ENCODE results near the gene GPD2.
"Not testable (repeated sequence)": the region's sequence is repeated elsewhere in the genome, so short reads cannot be mapped to it uniquely, and the experiment has no call there.

The GPD2 gene

GRCh38 chr2:156512451-156512850 is 76.3 kb downstream of the GPD2 start:
- DNase-seq (ENCODE audit: insufficient read length, low spot score) (no peak), FAIRE-seq (peak; percentile 57)
- TF ChIP-seq POLR2A (IDR thresholded peaks at IDR 0.05; ENCODE audit: low read depth, low read length), result no peak
- TF ChIP-seq POLR2AphosphoS5 (IDR thresholded peaks at IDR 0.05; ENCODE audit: low read depth, low read length), result no peak
- no peak for TF ChIP-seq PAX5 (IDR thresholded peaks at IDR 0.05; ENCODE audit: insufficient read depth, low read length, severe bottlenecking)
- TF ChIP-seq POU2F2 (IDR thresholded peaks at IDR 0.05; ENCODE audit: low read depth, low read length), result no peak
- TF ChIP-seq SPI1 (IDR thresholded peaks at IDR 0.05; ENCODE audit: low read depth, low read length), result no peak
- TF ChIP-seq TAF1 (IDR thresholded peaks at IDR 0.05; ENCODE audit: low read depth, low read length), result no peak

DNA sequence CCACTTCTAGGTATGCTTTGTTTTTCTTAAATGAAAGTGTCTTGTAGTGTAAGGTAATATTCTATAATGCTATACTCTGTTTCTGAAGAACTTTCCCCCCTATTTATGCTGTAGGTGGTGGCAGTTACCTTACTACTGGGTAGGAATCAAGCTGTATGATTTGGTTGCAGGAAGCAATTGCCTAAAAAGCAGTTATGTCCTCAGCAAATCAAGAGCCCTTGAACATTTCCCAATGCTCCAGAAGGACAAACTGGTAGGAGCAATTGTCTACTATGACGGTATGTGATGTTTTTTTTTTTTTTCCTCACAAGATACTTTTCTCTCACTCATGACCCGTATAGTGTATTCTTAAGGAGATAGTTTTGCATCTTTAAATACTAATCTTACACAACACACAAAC is 77.0 kb downstream of the GPD2 start:
- FAIRE-seq, result no peak
- TF ChIP-seq POLR2AphosphoS5 (IDR thresholded peaks at IDR 0.05; ENCODE audit: low read depth, low read length), result no peak
- TF ChIP-seq POLR2A (IDR thresholded peaks at IDR 0.05; ENCODE audit: low read depth, low read length), result no peak
- TF ChIP-seq TAF1 (IDR thresholded peaks at IDR 0.05; ENCODE audit: low read depth, low read length), result no peak
- TF ChIP-seq PAX5 (IDR thresholded peaks at IDR 0.05; ENCODE audit: insufficient read depth, low read length, severe bottlenecking), result no peak
- no peak for TF ChIP-seq SPI1 (IDR thresholded peaks at IDR 0.05; ENCODE audit: low read depth, low read length)
- TF ChIP-seq POU2F2 (IDR thresholded peaks at IDR 0.05; ENCODE audit: low read depth, low read length), result no peak
- DNase-seq (ENCODE audit: insufficient read length, low spot score), result no peak

GRCh38 chr2:156517419-156517818 is 81.2 kb downstream of the GPD2 start:
- DNase-seq (ENCODE audit: insufficient read length, low spot score) (no peak), FAIRE-seq (no peak)
- TF ChIP-seq POLR2A (IDR thresholded peaks at IDR 0.05; ENCODE audit: low read depth, low read length) (no peak), POLR2AphosphoS5 (IDR thresholded peaks at IDR 0.05; ENCODE audit: low read depth, low read length) (no peak), PAX5 (IDR thresholded peaks at IDR 0.05; ENCODE audit: insufficient read depth, low read length, severe bottlenecking) (no peak), TAF1 (IDR thresholded peaks at IDR 0.05; ENCODE audit: low read depth, low read length) (no peak)

DNA sequence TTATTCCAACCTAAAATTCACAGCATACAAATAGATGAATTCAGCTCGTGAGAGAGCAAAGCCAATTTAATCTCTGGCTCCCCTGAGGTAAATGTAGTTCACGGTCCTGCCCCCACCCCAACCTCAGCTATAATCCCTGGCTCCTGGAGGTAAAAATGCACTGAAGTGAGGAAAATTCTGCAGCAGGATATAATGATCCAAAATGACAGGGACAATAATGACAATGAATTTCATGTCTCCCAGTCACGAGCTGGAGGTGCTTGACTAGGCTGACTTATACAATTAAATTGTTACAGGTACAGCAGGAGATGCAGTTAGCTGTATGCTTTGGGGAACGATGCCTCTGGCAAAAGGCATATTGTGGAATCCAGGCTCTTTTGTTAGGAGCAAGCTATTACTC is 82.0 kb downstream of the GPD2 start:
- DNase-seq (ENCODE audit: insufficient read length, low spot score) (no peak), FAIRE-seq (peak; percentile 61)
- TF ChIP-seq PAX5 (IDR thresholded peaks at IDR 0.05; ENCODE audit: insufficient read depth, low read length, severe bottlenecking) (no peak), SPI1 (IDR thresholded peaks at IDR 0.05; ENCODE audit: low read depth, low read length) (no peak), POU2F2 (IDR thresholded peaks at IDR 0.05; ENCODE audit: low read depth, low read length) (no peak), POLR2AphosphoS5 (IDR thresholded peaks at IDR 0.05; ENCODE audit: low read depth, low read length) (no peak), TAF1 (IDR thresholded peaks at IDR 0.05; ENCODE audit: low read depth, low read length) (no peak), POLR2A (IDR thresholded peaks at IDR 0.05; ENCODE audit: low read depth, low read length) (no peak)

DNA sequence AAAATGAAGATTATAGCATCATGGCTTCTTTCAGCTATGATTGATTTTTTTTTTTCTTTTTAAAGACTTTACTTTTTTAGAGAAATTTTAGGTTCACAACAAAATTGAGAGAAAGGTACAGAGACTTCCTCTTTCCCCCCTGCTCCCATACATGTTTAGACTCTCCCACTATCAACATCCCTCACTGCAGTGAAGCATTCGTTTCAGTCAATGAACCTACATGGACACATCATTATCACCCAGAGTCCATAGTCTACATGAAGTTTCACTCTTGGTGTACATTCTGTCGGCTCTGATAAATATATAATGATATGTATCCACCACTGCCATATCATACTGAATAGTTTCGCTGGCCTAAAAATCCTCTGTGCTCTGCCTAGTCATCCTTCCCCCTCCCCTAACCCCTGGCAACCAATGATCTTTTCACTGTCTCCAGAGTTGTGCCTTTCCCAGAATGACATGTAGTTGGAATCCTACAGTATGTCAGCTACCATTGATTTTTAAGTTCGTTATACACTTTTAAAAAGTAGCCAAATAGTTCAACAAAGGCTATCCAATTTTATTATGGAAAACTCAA is 86.8 kb downstream of the GPD2 start:
- FAIRE-seq (no peak), DNase-seq (ENCODE audit: insufficient read length, low spot score) (no peak)
- TF ChIP-seq SPI1 (IDR thresholded peaks at IDR 0.05; ENCODE audit: low read depth, low read length) (0 out of 2 replicates have a peak, but pooled peaks have one; percentile 12), TAF1 (IDR thresholded peaks at IDR 0.05; ENCODE audit: low read depth, low read length) (no peak)

- FAIRE-seq (peak; percentile 72), DNase-seq (ENCODE audit: insufficient read length, low spot score) (no peak)
- TF ChIP-seq PAX5 (IDR thresholded peaks at IDR 0.05; ENCODE audit: insufficient read depth, low read length, severe bottlenecking) (peak; percentile 95), POU2F2 (IDR thresholded peaks at IDR 0.05; ENCODE audit: low read depth, low read length) (no peak)
These were observed 90.9 kb downstream of the GPD2 start for GRCh38 chr2:156526950-156527636.

DNA sequence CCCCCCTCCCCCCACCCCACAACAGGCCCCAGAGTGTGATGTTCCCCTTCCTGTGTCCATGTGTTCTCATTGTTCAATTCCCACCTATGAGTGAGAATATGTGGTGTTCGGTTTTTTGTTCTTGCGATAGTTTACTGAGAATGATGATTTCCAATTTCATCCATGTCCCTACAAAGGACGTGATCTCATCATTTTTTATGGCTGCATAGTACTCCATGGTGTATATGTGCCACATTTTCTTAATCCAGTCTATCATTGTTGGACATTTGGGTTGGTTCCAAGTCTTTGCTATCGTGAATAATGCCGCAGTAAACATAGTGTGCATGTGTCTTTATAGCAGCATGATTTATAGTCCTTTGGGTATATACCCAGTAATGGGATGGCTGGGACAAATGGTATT is 92.4 kb downstream of the GPD2 start:
- FAIRE-seq; DNase-seq (ENCODE audit: insufficient read length, low spot score): not testable (repeated sequence)

DNA sequence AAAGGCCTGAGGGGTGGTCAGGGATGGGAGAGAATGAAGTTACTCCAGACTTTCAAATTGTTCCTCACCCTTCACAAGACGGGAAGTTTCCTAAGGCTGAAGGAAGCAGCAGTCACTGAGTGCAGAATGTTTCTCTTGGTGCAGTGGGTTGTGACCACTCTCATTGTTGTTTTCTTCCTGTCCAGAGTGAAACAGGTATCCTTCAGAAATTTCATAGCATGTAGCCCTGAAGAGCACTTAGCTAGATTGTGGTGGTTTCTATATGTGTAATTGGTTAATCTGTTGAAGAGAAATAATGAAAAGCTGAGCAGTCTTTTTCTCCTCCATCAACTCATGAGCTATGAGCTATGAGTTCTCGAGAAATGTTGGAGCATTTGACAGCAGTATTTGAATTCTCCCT is 96.8 kb downstream of the GPD2 start:
- no peak for DNase-seq (ENCODE audit: insufficient read length, low spot score)
- TF ChIP-seq POLR2AphosphoS5 (IDR thresholded peaks at IDR 0.05; ENCODE audit: low read depth, low read length), result no peak
- TF ChIP-seq POU2F2 (IDR thresholded peaks at IDR 0.05; ENCODE audit: low read depth, low read length), result no peak
- no peak for TF ChIP-seq TAF1 (IDR thresholded peaks at IDR 0.05; ENCODE audit: low read depth, low read length)
- no peak for FAIRE-seq

- TF ChIP-seq PAX5 (IDR thresholded peaks at IDR 0.05; ENCODE audit: insufficient read depth, low read length, severe bottlenecking) (no peak), TAF1 (IDR thresholded peaks at IDR 0.05; ENCODE audit: low read depth, low read length) (no peak), POU2F2 (IDR thresholded peaks at IDR 0.05; ENCODE audit: low read depth, low read length) (no peak)
- FAIRE-seq, result no peak
- DNase-seq (ENCODE audit: insufficient read length, low spot score), result no peak
These were observed 100.4 kb downstream of the GPD2 start for GRCh38 chr2:156536534-156536933.

DNA sequence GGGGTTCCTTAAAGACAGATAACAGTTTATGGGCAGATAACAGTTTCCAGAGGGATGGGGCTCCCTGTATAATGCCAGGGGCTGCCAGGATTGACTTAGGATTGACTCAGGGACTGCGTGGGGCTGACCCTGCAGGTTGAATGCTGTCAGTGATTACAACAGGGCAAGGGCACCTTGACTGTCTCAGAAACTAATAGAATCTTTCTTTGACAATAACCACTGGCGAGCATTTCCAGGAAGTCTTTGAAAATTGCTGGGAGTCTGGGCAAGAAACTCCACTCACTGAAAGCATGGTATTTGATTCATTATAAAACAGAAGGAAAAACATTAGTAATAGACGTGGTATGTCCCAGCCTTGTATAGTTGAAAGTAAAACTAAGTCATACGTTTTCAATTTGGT is 101.0 kb downstream of the GPD2 start:
- TF ChIP-seq POU2F2 (IDR thresholded peaks at IDR 0.05; ENCODE audit: low read depth, low read length) (no peak), TAF1 (IDR thresholded peaks at IDR 0.05; ENCODE audit: low read depth, low read length) (no peak), SPI1 (IDR thresholded peaks at IDR 0.05; ENCODE audit: low read depth, low read length) (no peak), POLR2A (IDR thresholded peaks at IDR 0.05; ENCODE audit: low read depth, low read length) (no peak), PAX5 (IDR thresholded peaks at IDR 0.05; ENCODE audit: insufficient read depth, low read length, severe bottlenecking) (no peak), POLR2AphosphoS5 (IDR thresholded peaks at IDR 0.05; ENCODE audit: low read depth, low read length) (no peak)
- FAIRE-seq (no peak), DNase-seq (ENCODE audit: insufficient read length, low spot score) (no peak)

DNA sequence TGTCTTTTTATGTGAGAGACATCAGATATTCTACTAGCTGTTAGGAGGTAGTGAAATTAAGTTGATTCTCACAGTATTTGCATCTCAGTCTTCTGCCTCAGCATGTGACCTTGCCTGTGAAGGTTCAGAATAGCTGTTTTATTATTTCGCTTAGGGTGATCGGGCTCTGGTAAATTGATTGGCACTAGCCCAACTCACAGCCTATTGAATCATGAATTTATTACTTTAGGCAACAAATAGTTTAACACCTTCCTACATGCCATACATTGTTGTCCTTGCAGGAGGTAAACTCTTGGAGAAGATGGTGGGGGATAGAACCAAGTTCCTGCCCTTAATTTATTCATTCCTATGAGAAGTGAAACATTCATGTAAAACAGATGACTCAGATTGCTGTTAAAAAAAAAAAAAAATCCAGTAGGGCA is 101.9 kb downstream of the GPD2 start:
- TF ChIP-seq POU2F2 (IDR thresholded peaks at IDR 0.05; ENCODE audit: low read depth, low read length), result no peak
- peak; percentile 87 for TF ChIP-seq POLR2AphosphoS5 (IDR thresholded peaks at IDR 0.05; ENCODE audit: low read depth, low read length)
- TF ChIP-seq TAF1 (IDR thresholded peaks at IDR 0.05; ENCODE audit: low read depth, low read length), result no peak
- peak; percentile 51 for TF ChIP-seq SPI1 (IDR thresholded peaks at IDR 0.05; ENCODE audit: low read depth, low read length)
- no peak for TF ChIP-seq PAX5 (IDR thresholded peaks at IDR 0.05; ENCODE audit: insufficient read depth, low read length, severe bottlenecking)
- TF ChIP-seq POLR2A (IDR thresholded peaks at IDR 0.05; ENCODE audit: low read depth, low read length), result peak; percentile 83
- FAIRE-seq, result no peak
- DNase-seq (ENCODE audit: insufficient read length, low spot score), result no peak
